H9 (cell line): Measurements from ENCODE around the gene CCDC78. TPM values are rescaled to one million over a fixed set of nuclear protein-coding genes. Genes with fewer than 3 reads are reported as not detected.

ENCODE experiments used
- DNase-seq: peaks from one replicate; pipeline ENCODE4 v3.0.0-alpha.2; 2017
- H2AFZ ChIP-seq: one replicate; pipeline ENCODE4 v1.6.1; 2013; ENCODE audit warnings: mild to moderate bottlenecking, low read length, control low read depth, moderate library complexity
- H2AK5ac ChIP-seq: 2 replicates; pipeline ENCODE4 v1.6.1; 2013; ENCODE audit warnings: low read length, control low read depth, mixed read lengths; ENCODE audit not compliant: insufficient read length
- H2BK120ac ChIP-seq: one replicate; pipeline ENCODE4 v1.6.1; 2013; ENCODE audit warnings: low read depth, mild to moderate bottlenecking, low read length, control low read depth, inconsistent platforms; ENCODE audit not compliant: poor library complexity, severe bottlenecking
- H2BK12ac ChIP-seq: 2 replicates; pipeline ENCODE4 v1.6.1; 2013; ENCODE audit warnings: low read length, control low read depth, mixed read lengths, low read depth; ENCODE audit not compliant: insufficient read length
- H2BK15ac ChIP-seq: 2 replicates; pipeline ENCODE4 v1.6.1; 2013; ENCODE audit warnings: low read depth, low read length, control low read depth
- H2BK20ac ChIP-seq: one replicate; pipeline ENCODE4 v1.6.1; 2013; ENCODE audit warnings: low read depth, mild to moderate bottlenecking, low read length, control low read depth, inconsistent platforms; ENCODE audit not compliant: poor library complexity, severe bottlenecking
- H2BK5ac ChIP-seq: 2 replicates; pipeline ENCODE4 v1.6.1; 2013; ENCODE audit warnings: low read length, control low read depth, mixed read lengths; ENCODE audit not compliant: insufficient read length
- H3K14ac ChIP-seq: 2 replicates; pipeline ENCODE4 v1.6.1; 2013; ENCODE audit warnings: low read length, control low read depth; ENCODE audit not compliant: insufficient read depth
- H3K18ac ChIP-seq: 2 replicates; pipeline ENCODE4 v1.6.1; 2013; ENCODE audit warnings: low read depth, mild to moderate bottlenecking, mixed read lengths, low read length, control low read depth; ENCODE audit not compliant: insufficient read length
- H3K23ac ChIP-seq: 2 replicates; pipeline ENCODE4 v1.6.1; 2013; ENCODE audit warnings: low read length, control low read depth, mixed read lengths, low read depth; ENCODE audit not compliant: insufficient read length
- H3K23me2 ChIP-seq: 2 replicates; pipeline ENCODE4 v1.6.1; 2013; ENCODE audit warnings: low read depth, mild to moderate bottlenecking, mixed read lengths, low read length, control low read depth; ENCODE audit not compliant: insufficient read length, poor library complexity, severe bottlenecking
- H3K27ac ChIP-seq: 2 replicates; pipeline ENCODE4 v1.5.1; 2013; ENCODE audit warnings: low read length, control low read depth, mixed read lengths, low read depth; ENCODE audit not compliant: insufficient read length
- H3K27me3 ChIP-seq: 2 replicates; pipeline ENCODE4 v1.6.1; 2013; ENCODE audit warnings: low read length, control low read depth, inconsistent platforms; ENCODE audit not compliant: insufficient read depth
- H3K4ac ChIP-seq: 2 replicates; pipeline ENCODE4 v1.6.1; 2013; ENCODE audit warnings: low read depth, mild to moderate bottlenecking, control low read depth, inconsistent platforms, low read length, moderate library complexity
- H3K4me1 ChIP-seq: 2 replicates; pipeline ENCODE4 v1.6.1; 2013; ENCODE audit warnings: low read length, control low read depth, inconsistent platforms; ENCODE audit not compliant: insufficient read depth
- H3K4me2 ChIP-seq: 2 replicates; pipeline ENCODE4 v1.6.1; 2013; ENCODE audit warnings: low read length, control low read depth, mixed read lengths; ENCODE audit not compliant: insufficient read length, insufficient read depth
- H3K56ac ChIP-seq: 2 replicates; pipeline ENCODE4 v1.6.1; 2013; ENCODE audit warnings: low read depth, mild to moderate bottlenecking, mixed read lengths, low read length, control low read depth; ENCODE audit not compliant: insufficient read length
- H3K79me1 ChIP-seq: 2 replicates; pipeline ENCODE4 v1.6.1; 2013; ENCODE audit warnings: low read depth, mild to moderate bottlenecking, moderate library complexity, low read length, control low read depth, inconsistent platforms; ENCODE audit not compliant: insufficient read depth, poor library complexity, severe bottlenecking
- H3K79me2 ChIP-seq: 2 replicates; pipeline ENCODE4 v1.6.1; 2013; ENCODE audit warnings: low read length, control low read depth, inconsistent platforms; ENCODE audit not compliant: insufficient read depth
- H3K9ac ChIP-seq: 2 replicates; pipeline ENCODE4 v1.6.1; 2013; ENCODE audit warnings: low read length, control low read depth, mixed read lengths; ENCODE audit not compliant: insufficient read length; ENCODE audit errors: extremely low read depth
- H3K9me3 ChIP-seq: one replicate; pipeline ENCODE4 v1.6.1; 2013; ENCODE audit warnings: low read depth, low read length, inconsistent platforms; ENCODE audit not compliant: control insufficient read depth
- H3T11ph ChIP-seq: one replicate; pipeline ENCODE4 v1.6.1; 2013; ENCODE audit warnings: mild to moderate bottlenecking, low read length, control low read depth, inconsistent platforms
- H4K20me1 ChIP-seq: one replicate; pipeline ENCODE4 v1.6.1; 2013; ENCODE audit not compliant: control insufficient read depth, insufficient read length, insufficient read depth
- H4K5ac ChIP-seq: 2 replicates; pipeline ENCODE4 v1.6.1; 2013; ENCODE audit warnings: low read depth, mild to moderate bottlenecking, mixed read lengths, low read length, control low read depth; ENCODE audit not compliant: insufficient read length
- H4K8ac ChIP-seq: replicated peaks from 2 replicates; pipeline ENCODE4 v1.6.1; 2013; ENCODE audit warnings: low read length, control low read depth, mixed read lengths, low read depth; ENCODE audit not compliant: insufficient read length
- H4K91ac ChIP-seq: 2 replicates; pipeline ENCODE4 v1.6.1; 2013; ENCODE audit warnings: low read depth, mild to moderate bottlenecking, moderate library complexity, mixed read lengths, low read length, control low read depth; ENCODE audit not compliant: insufficient read length
- H3K27ac Mint-ChIP-seq, 3 experiments: 2 replicates in 2 of 3; 3 replicates in 1 of 3; pipeline ENCODE4 v1.8.0; 2020 to 2021; ENCODE audit warnings: mixed read lengths in 3 of 3, mild to moderate bottlenecking in 1 of 3, moderate library complexity in 1 of 3
- H3K27me3 Mint-ChIP-seq: 2 replicates; pipeline ENCODE4 v1.8.0; 2021; ENCODE audit warnings: low read depth, mild to moderate bottlenecking, moderate library complexity, mixed read lengths
- H3K36me3 Mint-ChIP-seq, 3 experiments: 2 replicates in 2 of 3; 3 replicates in 1 of 3; pipeline ENCODE4 v1.8.0; 2020 to 2021; ENCODE audit warnings: low read depth in 3 of 3, mixed read lengths in 3 of 3; ENCODE audit not compliant: insufficient read depth in 1 of 3
- H3K4me1 Mint-ChIP-seq, 2 experiments: 2 replicates each; pipeline ENCODE4 v1.8.0; 2020; ENCODE audit warnings: mixed read lengths in 2 of 2
- H3K4me3 Mint-ChIP-seq, 2 experiments: 2 replicates in 1 of 2; 3 replicates in 1 of 2; pipeline ENCODE4 v1.8.0; 2020 to 2021; ENCODE audit warnings: mild to moderate bottlenecking in 2 of 2, mixed read lengths in 2 of 2, moderate library complexity in 1 of 2
- H3K9me3 Mint-ChIP-seq, 2 experiments: 2 replicates in 1 of 2; 3 replicates in 1 of 2; pipeline ENCODE4 v1.8.0; 2020; ENCODE audit warnings: mild to moderate bottlenecking in 2 of 2, mixed read lengths in 2 of 2, moderate library complexity in 1 of 2
- CTCF ChIP-seq: fragments of 200-600 bp; sonication (generic); conservative IDR thresholded peaks from 3 replicates; pipeline ENCODE4 v1.8.0; 2021; ENCODE audit warnings: antibody characterized with exemption, mild to moderate bottlenecking
- WGBS: extraction: QIAGEN DNeasy Blood & Tissue Kit; methylation state at CpG from one replicate; pipeline ENCODE4 v1.1.7; 2013; ENCODE audit warnings: missing lambda C conversion rate, low lambda C conversion rate, mixed read lengths; ENCODE audit not compliant: insufficient read length; ENCODE audit errors: extremely low coverage; 5-methylcytosine and 5-hydroxymethylcytosine counted together
- total RNA-seq: library from RNA; stranded (reverse); gene quantifications from 2 replicates; pipeline ENCODE4 v1.2.1, GENCODE V29; 2021

The CCDC78 gene
- total RNA-seq, 1 experiment from 2014 or later, result 12.1 TPM

DNA sequence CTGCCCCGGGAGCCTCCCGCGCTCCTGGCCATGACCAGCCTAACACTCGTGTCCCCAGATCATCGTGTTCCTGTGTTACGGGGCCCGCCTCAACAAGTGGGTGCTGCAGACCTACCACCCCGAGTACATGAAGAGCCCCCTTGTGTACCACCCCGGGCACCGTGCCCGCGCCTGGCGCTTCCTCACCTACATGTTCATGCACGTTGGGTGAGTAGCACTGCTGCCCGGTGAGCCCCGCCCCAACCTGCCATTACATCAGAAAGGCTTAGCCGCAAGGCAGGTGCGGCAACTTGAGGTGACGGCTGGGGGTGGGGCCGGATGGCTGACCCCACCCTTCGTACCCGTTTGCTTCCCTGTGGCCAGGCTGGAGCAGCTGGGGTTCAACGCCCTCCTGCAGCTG is 49.3 kb downstream of the CCDC78 start:
- DNase-seq, result no peak
- Mint-ChIP-seq H3K4me3 (no peak overlapping the region; a peak in 1 of 5 replicates), H3K9me3 (no peaks in the 10 kb centered on the region), H3K36me3 (peaks cover 13 to 20% (median 16%) of the 10 kb centered on the region in 3 experiments; a peak in 6 of 7 replicates), H3K4me1 (peaks cover 16 to 32% of the 10 kb centered on the region in 2 experiments), H3K27ac (no peak overlapping the region), H3K27me3 (peaks cover 3% of the 10 kb centered on the region; the same call in 1 of the 2 replicates)
- H2AK5ac ChIP-seq, result no peak overlapping the region
- no peak overlapping the region for H3K4me2 ChIP-seq
- no peak overlapping the region for H3K4ac ChIP-seq
- no peak overlapping the region for H2BK120ac ChIP-seq
- H3K56ac ChIP-seq, result no peak overlapping the region
- H3K27ac ChIP-seq, result no peak overlapping the region
- peaks cover 2% of the 10 kb centered on the region; the same call in 1 of the 2 replicates for H3K79me2 ChIP-seq
- no CpG with 5 or more reads among the region's 23 CpGs for WGBS
- H3K23me2 ChIP-seq, result peaks cover 15% of the 10 kb centered on the region
- no peak overlapping the region for H3K18ac ChIP-seq
- H3K79me1 ChIP-seq, result no peaks in the 10 kb centered on the region
- no peak overlapping the region for H3T11ph ChIP-seq
- H2AFZ ChIP-seq, result no peak overlapping the region
- no peak overlapping the region for H2BK12ac ChIP-seq
- no peak overlapping the region for H4K8ac ChIP-seq
- H4K5ac ChIP-seq, result no peak overlapping the region
- H2BK15ac ChIP-seq, result no peak overlapping the region
- H2BK20ac ChIP-seq, result no peak overlapping the region
- H3K9ac ChIP-seq, result no peak overlapping the region
- no peaks in the 10 kb centered on the region for H3K4me1 ChIP-seq
- no peak overlapping the region for H2BK5ac ChIP-seq
- no peak for TF ChIP-seq CTCF
- H3K14ac ChIP-seq, result no peak overlapping the region
- H3K23ac ChIP-seq, result no peak overlapping the region
- no peaks in the 10 kb centered on the region for H3K9me3 ChIP-seq
- H4K91ac ChIP-seq, result no peak overlapping the region
- H3K27me3 ChIP-seq, result no peaks in the 10 kb centered on the region
- no peaks in the 10 kb centered on the region for H4K20me1 ChIP-seq
